Esophagus squamous epithelium (tissue), 5 donors: ENCODE data around the gene CDIP1. TPM values are rescaled to one million over a fixed set of nuclear protein-coding genes. Genes with fewer than 3 reads are reported as not detected.
A peak's percentile ranks its signal among the peaks of the same experiment; 100 is the strongest.

Experiments used
- DNase-seq: peaks from one replicate; lab custom pipeline; 2025; lab: John Stamatoyannopoulos, UW
- H3K27ac ChIP-seq, 4 donors: fragments of 200-600 bp; sonication (generic); one replicate each; pipeline ENCODE4 v1.5.1; 2016 to 2019; ENCODE audit warnings: mild to moderate bottlenecking in 1 of 4
- H3K27me3 ChIP-seq, 4 donors: fragments of 200-600 bp; sonication (generic); 1 replicate in 3 of 4; 2 replicates in 1 of 4; pipeline versions ENCODE4 v1.5.1 to v1.6.0; 2017 to 2021; ENCODE audit warnings: antibody characterized with exemption in 1 of 4
- H3K36me3 ChIP-seq, 3 donors: fragments of 200-600 bp; sonication (generic); one replicate each; pipeline ENCODE4 v1.5.1; 2016 to 2019
- H3K4me1 ChIP-seq, 3 donors: fragments of 200-600 bp; sonication (generic); one replicate each; pipeline ENCODE4 v1.5.1; 2017 to 2019
- H3K4me3 ChIP-seq, 4 donors: fragments of 200-600 bp; sonication (generic); 1 replicate in 3 of 4; 2 replicates in 1 of 4; pipeline ENCODE4 v1.5.1; 2016 to 2019; ENCODE audit warnings: mild to moderate bottlenecking in 2 of 4, moderate library complexity in 1 of 4
- H3K9me3 ChIP-seq, 3 donors: fragments of 200-600 bp; sonication (generic); one replicate each; pipeline ENCODE4 v1.5.1; 2016 to 2019
- CTCF ChIP-seq, 6 experiments: fragments of 450-650 bp in 4 of 6; fragments of 200-600 bp in 2 of 6; sonication (generic) in 2 of 6; IDR thresholded peaks; one replicate each; pipeline ENCODE4 v1.5.1; 2016 to 2019; ENCODE audit warnings: antibody characterized with exemption in 6 of 6, mild to moderate bottlenecking in 4 of 6, moderate library complexity in 4 of 6
- POLR2A ChIP-seq, 4 donors: fragments of 450-650 bp; IDR thresholded peaks; one replicate each; pipeline ENCODE4 v1.6.1; 2017; ENCODE audit warnings: antibody characterized with exemption in 4 of 4, mild to moderate bottlenecking in 4 of 4, moderate library complexity in 3 of 4
- WGBS, 2 donors: methylation state at CpG; one replicate each; pipeline ENCODE4 v1.1.5; 2018; 5-methylcytosine and 5-hydroxymethylcytosine counted together
- intact Hi-C: fragments of 100-400 bp; cut with DNase I; formaldehyde crosslinking; loops from one replicate; pipeline ENCODE4 v1.15.0; 2022
- total RNA-seq, 4 donors: library from RNA; depleted of rRNA; stranded (reverse); fragments of >200 nt; gene quantifications; one replicate each; pipeline ENCODE4 v1.1.0, GENCODE V29; 2016
- donor health status: DM: yes; HTN: yes; CAD: no.

Gene CDIP1
- total RNA-seq, 4 donors from 2014 or later: 10.2 to 26.5 (median 16.5) TPM

- Histone ChIP-seq H3K4me3 (no peak overlapping the region), H3K27ac (peak overlapping the region in 1 of 4 donors; percentile 9), H3K27me3 (no peaks in the 10 kb centered on the region), H3K9me3 (no peaks in the 10 kb centered on the region), H3K4me1 (peaks cover 8 to 45% (median 18%) of the 10 kb centered on the region in 3 donors), H3K36me3 (peaks cover 0 to 18% (median 0%) of the 10 kb centered on the region in 3 donors)
- no peak for DNase-seq
- 43 to 50% methylated on average over 1 to 2 of the region's 8 CpGs for WGBS, 2 donors
- intact Hi-C loops: no loop called here
- no peak for TF ChIP-seq POLR2A (IDR thresholded peaks at IDR 0.05)
- no peak for TF ChIP-seq CTCF (IDR thresholded peaks at IDR 0.05)
These were observed 16.5 kb downstream of the CDIP1 start for GRCh38 chr16:4522051-4522581.

DNA sequence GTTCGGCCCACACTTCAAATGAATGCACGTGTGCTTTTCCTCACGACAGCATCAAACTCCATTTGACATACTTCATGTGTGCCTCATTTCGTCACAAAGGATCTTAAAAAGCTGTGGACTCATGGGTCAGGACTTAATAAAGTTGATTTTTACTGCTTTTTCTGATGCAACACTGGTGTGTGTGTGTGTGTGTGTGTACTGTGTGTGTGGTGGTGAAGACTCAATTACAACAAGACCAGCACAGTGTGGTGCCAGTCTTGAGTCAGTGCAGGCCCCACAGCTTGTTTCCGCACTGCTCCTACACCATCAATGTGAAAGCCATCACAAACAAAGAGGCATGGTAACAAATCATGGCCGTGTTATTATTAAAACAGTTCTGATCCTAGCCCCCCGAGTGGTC is 17.7 kb downstream of the CDIP1 start:
- no peaks in the 10 kb centered on the region for H3K27me3 ChIP-seq
- no peak overlapping the region for H3K4me3 ChIP-seq
- no peak overlapping the region for H3K27ac ChIP-seq
- TF ChIP-seq CTCF (IDR thresholded peaks at IDR 0.05) (no peak), POLR2A (IDR thresholded peaks at IDR 0.05) (no peak)
- no peak for DNase-seq
- H3K4me1 ChIP-seq: peaks cover 8 to 49% (median 18%) of the 10 kb centered on the region in 3 donors
- intact Hi-C loops: no loop called here
- no peaks in the 10 kb centered on the region for H3K9me3 ChIP-seq
- 76 to 79% methylated on average over 7 of the region's 7 CpGs for WGBS, 2 donors
- H3K36me3 ChIP-seq: peaks cover 0 to 18% (median 0%) of the 10 kb centered on the region in 3 donors

GRCh38 chr16:4519274-4520058 is 19.1 kb downstream of the CDIP1 start:
- Histone ChIP-seq H3K9me3 (no peaks in the 10 kb centered on the region), H3K4me3 (no peak overlapping the region), H3K4me1 (peaks cover 8 to 56% (median 23%) of the 10 kb centered on the region in 3 donors), H3K36me3 (peaks cover 0 to 20% (median 0%) of the 10 kb centered on the region in 3 donors), H3K27me3 (no peaks in the 10 kb centered on the region), H3K27ac (no peak overlapping the region)
- DNase-seq: no peak
- TF ChIP-seq POLR2A (IDR thresholded peaks at IDR 0.05) (no peak), CTCF (IDR thresholded peaks at IDR 0.05) (no peak)
- 61 to 73% methylated on average over 9 to 11 of the region's 15 CpGs for WGBS, 2 donors
- intact Hi-C loops: no loop called here

GRCh38 chr16:4517812-4518680 is 20.5 kb downstream of the CDIP1 start:
- Histone ChIP-seq H3K36me3 (peaks cover 0 to 28% (median 0%) of the 10 kb centered on the region in 3 donors), H3K27ac (no peak overlapping the region), H3K27me3 (no peaks in the 10 kb centered on the region), H3K4me3 (no peak overlapping the region), H3K4me1 (peaks cover 13 to 70% (median 36%) of the 10 kb centered on the region in 3 donors), H3K9me3 (no peaks in the 10 kb centered on the region)
- no peak for DNase-seq
- TF ChIP-seq CTCF (IDR thresholded peaks at IDR 0.05) (peak in 5 of 6 experiments; percentile 35 to 61 (median 41)), POLR2A (IDR thresholded peaks at IDR 0.05) (no peak)
- 47 to 91% methylated on average over 3 to 9 of the region's 12 CpGs for WGBS, 2 donors
- intact Hi-C loops: no loop called here
